Smooth muscle cell (in vitro differentiated cells): ENCODE results near the gene HES4. TPM values are rescaled to one million over a fixed set of nuclear protein-coding genes. Genes with fewer than 3 reads are reported as not detected.
A peak's percentile ranks its signal among the peaks of the same experiment; 100 is the strongest.

Experiments
- DNase-seq: peaks from one replicate; lab custom pipeline; 2025; ENCODE audit not compliant: unreplicated experiment; lab: John Stamatoyannopoulos, UW
- H2AFZ ChIP-seq: fragments of 200-600 bp; sonication (generic); 2 replicates; pipeline ENCODE4 v1.6.0; 2016; ENCODE audit warnings: antibody characterized with exemption, low read depth, mild to moderate bottlenecking
- H3F3A ChIP-seq: fragments of 200-600 bp; sonication (generic); 2 replicates; pipeline ENCODE4 v1.6.0; 2017; ENCODE audit warnings: antibody characterized with exemption, low read depth
- H3K27ac ChIP-seq: fragments of 200-600 bp; sonication (generic); 2 replicates; pipeline ENCODE4 v1.5.1; 2016; ENCODE audit warnings: low read depth, mild to moderate bottlenecking
- H3K27me3 ChIP-seq: fragments of 200-600 bp; sonication (generic); 2 replicates; pipeline ENCODE4 v1.6.1; 2016; ENCODE audit warnings: low read depth, mild to moderate bottlenecking
- H3K36me3 ChIP-seq: fragments of 200-600 bp; sonication (generic); 2 replicates; pipeline ENCODE4 v1.5.1; 2016; ENCODE audit warnings: low read depth
- H3K4me1 ChIP-seq: fragments of 200-600 bp; sonication (generic); 2 replicates; pipeline ENCODE4 v1.5.1; 2016; ENCODE audit warnings: low read depth
- H3K4me2 ChIP-seq: fragments of 200-600 bp; sonication (generic); 2 replicates; pipeline ENCODE4 v1.6.0; 2016; ENCODE audit warnings: mild to moderate bottlenecking
- H3K4me3 ChIP-seq: fragments of 200-600 bp; sonication (generic); 2 replicates; pipeline ENCODE4 v1.5.1; 2016; ENCODE audit warnings: mild to moderate bottlenecking
- H3K79me2 ChIP-seq: fragments of 200-600 bp; sonication (generic); 2 replicates; pipeline ENCODE4 v1.6.0; 2016; ENCODE audit warnings: low read depth, mild to moderate bottlenecking
- H3K9ac ChIP-seq: fragments of 200-600 bp; sonication (generic); 2 replicates; pipeline ENCODE4 v1.6.0; 2016; ENCODE audit warnings: low read depth
- H3K9me3 ChIP-seq: fragments of 200-600 bp; sonication (generic); replicated peaks from 2 replicates; pipeline ENCODE4 v1.5.1; 2016; ENCODE audit warnings: low read depth
- H4K20me1 ChIP-seq: fragments of 200-600 bp; sonication (generic); 2 replicates; pipeline ENCODE4 v1.6.0; 2016; ENCODE audit warnings: low read depth
- WGBS: methylation state at CpG from one replicate; pipeline ENCODE4 v1.1.7; 2016; ENCODE audit warnings: low lambda C conversion rate; 5-methylcytosine and 5-hydroxymethylcytosine counted together
- polyA plus RNA-seq: library from polyadenylated mRNA; unstranded; fragments of >200 nt; fragmentation: Nextera tagmentation; extraction: Ambion mirVana; gene quantifications from 2 replicates; pipeline ENCODE4 v1.2.1, GENCODE V29; 2016
- total RNA-seq: library from RNA; depleted of rRNA; stranded (reverse); fragments of >200 nt; gene quantifications from 2 replicates; pipeline ENCODE4 v1.2.3, GENCODE V29; 2014
- TF ChIP-seq, protein P1 (sequence below): fragments of 200-600 bp; sonication (generic); IDR thresholded peaks from 2 replicates; pipeline ENCODE4 v1.5.1; 2017; ENCODE audit warnings: borderline replicate concordance, mild to moderate bottlenecking, antibody characterized with exemption; ENCODE audit not compliant: insufficient read depth, poor library complexity, severe bottlenecking

Gene HES4
- total and polyA plus RNA-seq, 2 experiments from 2014 or later, result 57.0 to 72.0 TPM

DNA sequence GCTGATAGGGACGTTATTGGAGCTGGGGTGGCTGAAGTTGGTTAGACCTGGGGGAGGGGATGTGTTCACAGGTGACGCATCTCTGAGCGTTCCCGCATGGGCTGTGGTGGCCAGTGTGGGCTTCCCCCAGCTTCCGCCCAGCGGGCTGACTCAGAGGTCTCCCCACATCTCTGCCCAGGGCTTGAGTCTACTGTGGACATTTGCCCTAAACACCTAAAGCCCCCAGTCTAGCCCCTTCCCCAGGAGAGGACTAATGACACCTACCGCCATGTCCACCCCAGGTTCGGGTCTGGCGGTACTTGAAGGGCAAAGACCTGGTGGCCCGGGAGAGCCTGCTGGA, 22.0 kb upstream of the HES4 start:
- H3K4me3 ChIP-seq, result peak overlapping the region; percentile 67
- H3K27ac ChIP-seq, result peak overlapping the region; percentile 50
- H2AFZ ChIP-seq, result no peak overlapping the region
- peaks cover 36% of the 10 kb centered on the region for H4K20me1 ChIP-seq
- H3K4me2 ChIP-seq, result peak overlapping the region; percentile 98
- no peaks in the 10 kb centered on the region for H3K36me3 ChIP-seq
- H3K9me3 ChIP-seq, result no peaks in the 10 kb centered on the region
- H3K79me2 ChIP-seq, result no peaks in the 10 kb centered on the region
- 95% methylated on average over 10 of the region's 10 CpGs for WGBS
- no peak for DNase-seq
- TF ChIP-seq, protein P1, sequence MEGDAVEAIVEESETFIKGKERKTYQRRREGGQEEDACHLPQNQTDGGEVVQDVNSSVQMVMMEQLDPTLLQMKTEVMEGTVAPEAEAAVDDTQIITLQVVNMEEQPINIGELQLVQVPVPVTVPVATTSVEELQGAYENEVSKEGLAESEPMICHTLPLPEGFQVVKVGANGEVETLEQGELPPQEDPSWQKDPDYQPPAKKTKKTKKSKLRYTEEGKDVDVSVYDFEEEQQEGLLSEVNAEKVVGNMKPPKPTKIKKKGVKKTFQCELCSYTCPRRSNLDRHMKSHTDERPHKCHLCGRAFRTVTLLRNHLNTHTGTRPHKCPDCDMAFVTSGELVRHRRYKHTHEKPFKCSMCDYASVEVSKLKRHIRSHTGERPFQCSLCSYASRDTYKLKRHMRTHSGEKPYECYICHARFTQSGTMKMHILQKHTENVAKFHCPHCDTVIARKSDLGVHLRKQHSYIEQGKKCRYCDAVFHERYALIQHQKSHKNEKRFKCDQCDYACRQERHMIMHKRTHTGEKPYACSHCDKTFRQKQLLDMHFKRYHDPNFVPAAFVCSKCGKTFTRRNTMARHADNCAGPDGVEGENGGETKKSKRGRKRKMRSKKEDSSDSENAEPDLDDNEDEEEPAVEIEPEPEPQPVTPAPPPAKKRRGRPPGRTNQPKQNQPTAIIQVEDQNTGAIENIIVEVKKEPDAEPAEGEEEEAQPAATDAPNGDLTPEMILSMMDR, result no peak
- peaks cover 21% of the 10 kb centered on the region for H3K4me1 ChIP-seq
- H3K9ac ChIP-seq, result no peak overlapping the region
- H3K27me3 ChIP-seq, result no peaks in the 10 kb centered on the region
- H3F3A ChIP-seq, result no peaks in the 10 kb centered on the region

DNA sequence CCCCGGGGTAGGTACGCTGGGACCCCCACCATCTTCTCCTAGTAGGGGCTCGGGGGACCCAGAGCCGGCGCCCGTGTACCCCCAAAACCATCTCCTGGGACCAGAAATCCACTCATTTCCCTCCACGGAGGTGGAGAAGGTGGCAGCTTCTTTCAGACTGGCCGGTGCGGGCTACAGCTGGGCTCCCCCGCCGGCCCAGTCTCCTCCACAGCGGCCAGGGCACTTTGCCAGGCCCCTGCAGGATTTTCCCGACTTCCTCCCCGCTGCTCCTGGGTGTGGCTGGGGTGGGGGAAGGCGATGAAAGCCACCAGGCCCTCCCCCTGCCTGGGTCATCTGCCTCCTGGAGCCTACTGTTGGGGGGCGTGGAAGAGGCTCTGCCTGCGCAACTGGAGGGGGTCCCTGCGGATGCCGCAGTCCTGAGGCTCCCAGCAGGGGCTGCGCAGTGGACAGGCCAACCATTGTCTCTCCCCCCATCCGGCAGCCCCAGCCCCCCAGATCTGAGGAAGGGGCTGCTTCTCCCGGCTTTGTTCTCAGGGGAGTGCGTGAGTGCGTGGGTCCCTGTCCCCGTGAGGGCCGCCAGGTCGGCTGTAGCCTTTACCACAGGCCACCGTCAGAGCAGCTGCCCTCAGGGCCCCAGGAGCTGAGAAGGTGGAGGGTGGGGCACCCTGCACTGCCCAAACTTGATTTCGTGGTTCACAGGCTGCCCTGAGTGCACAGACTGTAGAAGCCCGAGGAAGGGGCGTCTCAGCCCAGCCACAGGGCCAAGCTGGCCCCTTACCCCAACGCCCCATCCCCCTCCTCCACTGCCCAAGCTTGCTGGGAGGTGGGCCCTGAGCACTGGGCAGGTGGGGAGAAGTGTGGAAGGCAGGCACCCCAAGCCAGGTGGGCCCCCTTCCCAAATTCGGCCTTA, 21.4 kb upstream of the HES4 start:
- Histone ChIP-seq H3K36me3 (no peaks in the 10 kb centered on the region), H3K9me3 (no peaks in the 10 kb centered on the region), H3K4me2 (peak overlapping the region; percentile 98), H3K27me3 (no peaks in the 10 kb centered on the region), H3K4me1 (peaks cover 21% of the 10 kb centered on the region), H3K9ac (peak overlapping the region; percentile 15), H4K20me1 (peaks cover 29% of the 10 kb centered on the region), H3K79me2 (no peaks in the 10 kb centered on the region), H3F3A (no peaks in the 10 kb centered on the region), H3K4me3 (peak overlapping the region; percentile 67), H2AFZ (no peak overlapping the region), H3K27ac (peak overlapping the region; percentile 50)
- TF ChIP-seq, protein P1, result no peak
- WGBS, result 30% methylated on average over 32 of the region's 33 CpGs
- peak; percentile 25 for DNase-seq

DNA sequence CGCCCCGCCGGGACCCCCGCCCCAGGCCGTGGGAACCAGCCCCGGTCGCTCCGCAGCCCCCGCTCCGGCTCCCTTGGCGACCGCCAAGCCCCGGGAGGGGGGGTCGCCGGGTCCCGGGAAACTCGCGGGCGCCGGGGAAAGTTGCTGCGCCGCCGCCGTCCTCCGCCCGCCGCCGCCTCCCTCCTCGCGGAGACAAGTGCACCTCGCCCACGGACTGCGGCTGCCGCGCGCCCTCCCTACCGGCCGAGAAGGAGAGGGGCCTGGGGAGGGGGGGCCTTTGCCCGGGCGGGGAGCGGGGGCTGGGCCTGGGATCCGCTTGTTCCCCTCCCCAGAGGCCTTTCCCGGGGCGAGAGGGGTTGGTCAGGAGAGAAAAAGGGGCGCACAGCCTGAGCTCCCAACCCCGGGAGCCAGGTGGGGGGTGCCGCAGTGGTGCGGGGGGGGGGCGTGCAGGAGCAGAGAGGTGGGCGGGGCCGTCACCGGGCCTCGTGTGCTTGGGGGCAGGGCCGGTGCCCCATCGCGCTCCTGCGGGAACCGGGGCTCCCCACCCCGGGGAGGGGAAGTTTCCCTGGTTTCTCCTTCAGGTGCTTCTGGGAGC, 20.6 kb upstream of the HES4 start:
- Histone ChIP-seq H3K27me3 (no peaks in the 10 kb centered on the region), H3K9ac (peak overlapping the region; percentile 15), H3K4me1 (peaks cover 21% of the 10 kb centered on the region), H3F3A (no peaks in the 10 kb centered on the region), H2AFZ (no peak overlapping the region), H3K27ac (no peak overlapping the region), H4K20me1 (peaks cover 22% of the 10 kb centered on the region), H3K4me3 (peak overlapping the region; percentile 67), H3K79me2 (no peaks in the 10 kb centered on the region), H3K4me2 (peak overlapping the region; percentile 98), H3K36me3 (no peaks in the 10 kb centered on the region), H3K9me3 (no peaks in the 10 kb centered on the region)
- no peak for DNase-seq
- TF ChIP-seq, protein P1, result no peak
- WGBS, result 0% methylated on average over 17 of the region's 59 CpGs
